Measurements from ENCODE around the gene TLR6. TPM values are rescaled to one million over a fixed set of nuclear protein-coding genes. Genes with fewer than 3 reads are reported as not detected.

TLR6 gene
- total and polyA plus RNA-seq, 12 donors: 0.14 to 3.7 (median 1.2) TPM

- no peaks in the 10 kb centered on the region for H3K27me3 ChIP-seq
- ATAC-seq (no peak), DNase-seq (no peak)
- H3K36me3 ChIP-seq: peaks cover 0 to 5% (median 0%) of the 10 kb centered on the region in 9 donors
- H3K4me3 ChIP-seq: no peak overlapping the region
- no peak for TF ChIP-seq CTCF (IDR thresholded peaks at IDR 0.05)
- H3K4me1 ChIP-seq: peaks cover 0 to 7% (median 0%) of the 10 kb centered on the region in 9 donors
- intact Hi-C loops (cut with DNase I): no loop called here
- H3K9me3 ChIP-seq: peaks cover 0 to 35% (median 21%) of the 10 kb centered on the region in 11 donors
- WGBS, 2 donors: 83 to 89% methylated on average over 1 of the region's 1 CpG
- H3K27ac ChIP-seq: no peak overlapping the region
Measured at GRCh38 chr4:38832206-38832605, 24.4 kb downstream of the TLR6 start.

- no peaks in the 10 kb centered on the region for H3K27me3 ChIP-seq
- peaks cover 0 to 6% (median 0%) of the 10 kb centered on the region in 9 donors for H3K4me1 ChIP-seq
- H3K4me3 ChIP-seq: no peak overlapping the region
- DNase-seq: no peak
- peaks cover 0 to 29% (median 18%) of the 10 kb centered on the region in 11 donors for H3K9me3 ChIP-seq
- ATAC-seq: no peak
- intact Hi-C loops (cut with DNase I): no loop called here
- TF ChIP-seq CTCF (IDR thresholded peaks at IDR 0.05): no peak
- H3K27ac ChIP-seq: no peak overlapping the region
- peaks cover 0 to 5% (median 0%) of the 10 kb centered on the region in 9 donors for H3K36me3 ChIP-seq
Measured at GRCh38 chr4:38831653-38832052, 25.0 kb downstream of the TLR6 start.

- ATAC-seq: no peak
- whole genome bisulfite sequencing, 2 donors: 72 to 84% methylated on average over 5 of the region's 5 CpGs
- H3K27ac ChIP-seq: no peak overlapping the region
- peaks cover 0 to 5% (median 3%) of the 10 kb centered on the region in 11 donors for H3K9me3 ChIP-seq
- no peak for DNase-seq
- peaks cover 0 to 6% (median 0%) of the 10 kb centered on the region in 9 donors for H3K4me1 ChIP-seq
- TF ChIP-seq CTCF (IDR thresholded peaks at IDR 0.05): no peak
- intact Hi-C loops (cut with DNase I): no loop called here
- H3K4me3 ChIP-seq: no peak overlapping the region
- no peaks in the 10 kb centered on the region for H3K27me3 ChIP-seq
- peaks cover 0 to 5% (median 0%) of the 10 kb centered on the region in 9 donors for H3K36me3 ChIP-seq
Measured at GRCh38 chr4:38829237-38829636, 27.4 kb downstream of the TLR6 start.

- no peak overlapping the region for H3K27ac ChIP-seq
- TF ChIP-seq CTCF (IDR thresholded peaks at IDR 0.05): no peak
- H3K4me3 ChIP-seq: no peak overlapping the region
- intact Hi-C loops (cut with DNase I): no loop called here
- WGBS, 2 donors: 91 to 94% methylated on average over 27 of the region's 27 CpGs
- peaks cover 0 to 13% (median 0%) of the 10 kb centered on the region in 11 donors for H3K9me3 ChIP-seq
- H3K4me1 ChIP-seq: peaks cover 0 to 18% (median 0%) of the 10 kb centered on the region in 9 donors
- no peaks in the 10 kb centered on the region for H3K27me3 ChIP-seq
- peaks cover 0 to 9% (median 0%) of the 10 kb centered on the region in 9 donors for H3K36me3 ChIP-seq
- DNase-seq: no peak
- no peak for ATAC-seq
Measured at GRCh38 chr4:38823766-38824165, 32.9 kb downstream of the TLR6 start.
